WTC11 (cell line): Measurements from ENCODE around the gene PLCZ1. TPM values are rescaled to one million over a fixed set of nuclear protein-coding genes. Genes with fewer than 3 reads are reported as not detected.

ENCODE experiments used
- ATAC-seq: fragments of 200-7000 bp; cut with Tn5 transposase; 2 replicates; pipeline ENCODE4 v1.10.0; 2021; ENCODE audit warnings: mild to moderate bottlenecking, moderate library complexity
- CTCF ChIA-PET: fragments of 300-600 bp; sonication (Branson Sonifier 250); formaldehyde crosslinking; loops from one replicate; lab custom pipeline; 2021; ENCODE audit warnings: antibody characterized with exemption; lab: Charles Lee
- POLR2A ChIA-PET: fragments of 350-600 bp; sonication (Branson Sonifier 250); formaldehyde crosslinking; loops from one replicate; lab custom pipeline; 2021; ENCODE audit warnings: antibody characterized with exemption; lab: Charles Lee
- DNase-seq: peaks from one replicate; pipeline ENCODE4 v3.0.0; 2021; ENCODE audit warnings: low spot score
- H3K27ac Mint-ChIP-seq: 2 replicates; pipeline ENCODE4 v1.8.0; 2021; ENCODE audit warnings: mixed read lengths
- H3K27me3 Mint-ChIP-seq: 2 replicates; pipeline ENCODE4 v1.8.0; 2021; ENCODE audit warnings: low read depth, mild to moderate bottlenecking, moderate library complexity, mixed read lengths
- H3K36me3 Mint-ChIP-seq: 2 replicates; pipeline ENCODE4 v1.8.0; 2021; ENCODE audit warnings: mixed read lengths
- H3K4me1 Mint-ChIP-seq: 2 replicates; pipeline ENCODE4 v1.8.0; 2022; ENCODE audit warnings: mixed read lengths
- H3K4me3 Mint-ChIP-seq: 2 replicates; pipeline ENCODE4 v1.8.0; 2021; ENCODE audit warnings: mild to moderate bottlenecking, moderate library complexity, mixed read lengths
- H3K9me3 Mint-ChIP-seq: 2 replicates; pipeline ENCODE4 v1.8.0; 2021; ENCODE audit warnings: mixed read lengths
- AR ChIP-seq: fragments of 250-450 bp; sonication (Bioruptor Pico); IDR thresholded peaks from 2 replicates; pipeline ENCODE4 v1.9.0; 2021; ENCODE audit warnings: mild to moderate bottlenecking
- ATF1 ChIP-seq: sonication (generic); formaldehyde crosslinking; IDR thresholded peaks from 2 replicates; pipeline ENCODE4 v1.8.1; 2023; ENCODE audit warnings: mild to moderate bottlenecking, moderate library complexity, missing genetic modification reagents
- ESRRA ChIP-seq: sonication (generic); formaldehyde crosslinking; IDR thresholded peaks from 2 replicates; pipeline ENCODE4 v1.8.1; 2022; ENCODE audit warnings: mild to moderate bottlenecking, missing genetic modification reagents, borderline replicate concordance
- FOXK1 ChIP-seq: sonication (generic); formaldehyde crosslinking; IDR thresholded peaks from 2 replicates; pipeline ENCODE4 v1.8.0; 2022; ENCODE audit warnings: mild to moderate bottlenecking, moderate library complexity, missing genetic modification reagents
- FOXP1 ChIP-seq: sonication (generic); formaldehyde crosslinking; IDR thresholded peaks from 2 replicates; pipeline ENCODE4 v1.8.0; 2022; ENCODE audit warnings: missing genetic modification reagents, mild to moderate bottlenecking, moderate library complexity, borderline replicate concordance
- IRF1 ChIP-seq: sonication (generic); formaldehyde crosslinking; IDR thresholded peaks from 2 replicates; pipeline ENCODE4 v1.8.0; 2023; ENCODE audit warnings: missing genetic modification reagents
- JUN ChIP-seq: sonication (generic); formaldehyde crosslinking; IDR thresholded peaks from 2 replicates; pipeline ENCODE4 v1.8.0; 2023; ENCODE audit warnings: mild to moderate bottlenecking, missing genetic modification reagents
- MYBL2 ChIP-seq: sonication (generic); formaldehyde crosslinking; IDR thresholded peaks from 2 replicates; pipeline ENCODE4 v1.8.1; 2023; ENCODE audit warnings: mild to moderate bottlenecking, moderate library complexity, missing genetic modification reagents
- NFE2L1 ChIP-seq: sonication (generic); formaldehyde crosslinking; IDR thresholded peaks from 2 replicates; pipeline ENCODE4 v1.8.1; 2023; ENCODE audit warnings: missing genetic modification reagents
- RORB ChIP-seq: fragments of 250-450 bp; sonication (Bioruptor Pico); IDR thresholded peaks from 2 replicates; pipeline ENCODE4 v1.9.0; 2021; ENCODE audit warnings: mild to moderate bottlenecking
- USF1 ChIP-seq: sonication (generic); formaldehyde crosslinking; IDR thresholded peaks from 2 replicates; pipeline ENCODE4 v1.8.0; 2022; ENCODE audit warnings: mild to moderate bottlenecking, missing genetic modification reagents
- ZBTB21 ChIP-seq: sonication (generic); formaldehyde crosslinking; IDR thresholded peaks from 2 replicates; pipeline ENCODE4 v1.8.1; 2023; ENCODE audit warnings: mild to moderate bottlenecking, missing genetic modification reagents, borderline replicate concordance
- ZBTB43 ChIP-seq: sonication (generic); formaldehyde crosslinking; IDR thresholded peaks from 2 replicates; pipeline ENCODE4 v1.8.1; 2023; ENCODE audit warnings: mild to moderate bottlenecking, missing genetic modification reagents
- ZNF219 ChIP-seq: sonication (generic); formaldehyde crosslinking; IDR thresholded peaks from 2 replicates; pipeline ENCODE4 v1.8.0; 2023; ENCODE audit warnings: missing genetic modification reagents, mild to moderate bottlenecking, borderline replicate concordance
- ZNF396 ChIP-seq: fragments of 250-450 bp; sonication (Bioruptor Pico); IDR thresholded peaks from 2 replicates; pipeline ENCODE4 v1.8.0; 2021; ENCODE audit warnings: mild to moderate bottlenecking, moderate library complexity, borderline replicate concordance
- ZNF416 ChIP-seq: fragments of 250-450 bp; sonication (Bioruptor Pico); IDR thresholded peaks from 2 replicates; pipeline ENCODE4 v1.9.0; 2021; ENCODE audit warnings: mild to moderate bottlenecking, inconsistent platforms
- ZNF423 ChIP-seq: fragments of 250-450 bp; sonication (Bioruptor Pico); IDR thresholded peaks from 2 replicates; pipeline ENCODE4 v2.1.2; 2022; ENCODE audit warnings: mild to moderate bottlenecking, moderate library complexity
- ZSCAN18 ChIP-seq: fragments of 250-450 bp; sonication (Bioruptor Pico); IDR thresholded peaks from 2 replicates; pipeline ENCODE4 v2.1.2; 2022; ENCODE audit warnings: mild to moderate bottlenecking, moderate library complexity
- total RNA-seq: library from RNA; stranded (reverse); gene quantifications from 3 replicates; pipeline ENCODE4 v1.2.3, GENCODE V29; 2021
- TF ChIP-seq, protein P1 (sequence below): sonication (generic); formaldehyde crosslinking; IDR thresholded peaks from 2 replicates; pipeline ENCODE4 v1.8.1; 2022; ENCODE audit warnings: missing genetic modification reagents, borderline replicate concordance

PLCZ1 gene
- total RNA-seq, 1 experiment from 2014 or later, result not detected

DNA sequence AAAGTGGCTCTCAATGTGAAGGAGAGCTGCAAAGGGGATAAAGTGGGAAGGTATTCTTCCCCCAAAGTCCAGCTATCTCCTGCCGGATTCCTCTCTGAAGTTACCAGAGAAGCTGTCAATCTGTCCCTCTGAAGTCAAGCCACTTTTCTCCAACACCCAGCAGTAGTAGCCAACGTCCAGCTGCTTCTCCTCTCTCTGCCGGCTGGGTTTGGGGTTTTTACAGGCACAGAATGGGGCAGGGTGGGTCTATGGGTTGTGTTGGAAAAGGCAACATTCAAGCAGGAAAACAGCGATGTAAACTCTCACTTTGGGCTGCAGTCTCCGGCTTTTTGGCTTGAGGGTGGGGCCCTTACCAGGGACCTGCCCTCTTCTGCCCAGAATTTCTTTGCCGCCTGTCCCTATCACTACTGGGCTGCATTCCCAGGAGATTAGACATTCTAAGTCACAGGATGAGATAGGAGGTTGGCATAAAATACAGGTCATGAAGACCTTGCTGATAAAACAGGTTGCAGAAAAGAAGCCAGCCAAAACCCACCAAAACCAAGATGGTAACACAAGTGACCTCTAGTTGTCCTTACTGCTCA lies 16.4 kb upstream of the PLCZ1 start (continued):
- no peak for TF ChIP-seq AR (CRISPR knock-in tag)

- peak overlapping the region; percentile 49 for H3K4me3 Mint-ChIP-seq
- POLR2A ChIA-PET, result interaction anchor here (1.2 kb wide), 1 partner anchor 323 kb away, joined by 3 read pairs; no protein-coding TSS in a partner anchor
- DNase-seq (peak; percentile 38), ATAC-seq (peak; percentile 50)
- TF ChIP-seq ATF1 (CRISPR knock-in tag) (no peak), IRF1 (CRISPR knock-in tag) (no peak), ZNF423 (CRISPR knock-in tag) (no peak; the same call in 1 of the 2 replicates), USF1 (CRISPR knock-in tag) (no peak), FOXP1 (no peak; the same call in 1 of the 2 replicates), JUN (CRISPR knock-in tag) (no peak), ZBTB43 (CRISPR knock-in tag) (no peak), ZBTB21 (CRISPR knock-in tag) (no peak)
- H3K36me3 Mint-ChIP-seq, result no peaks in the 10 kb centered on the region; the same call in 1 of the 2 replicates
- CTCF ChIA-PET, result interaction anchor here (0.5 to 1.5 kb wide), 2 partner anchors 433 to 488 kb away, joined by 3 read pairs; no protein-coding TSS in a partner anchor
- 0 out of 2 replicates have a peak, but pooled peaks cover 4% of the 10 kb centered on the region for H3K9me3 Mint-ChIP-seq
- H3K27me3 Mint-ChIP-seq, result no peaks in the 10 kb centered on the region
- H3K27ac Mint-ChIP-seq, result peak overlapping the region; percentile 98
- peaks cover 66% of the 10 kb centered on the region for H3K4me1 Mint-ChIP-seq
These were observed 15.8 kb upstream of the PLCZ1 start for GRCh38 chr12:18753481-18754123.

GRCh38 chr12:18752947-18753346 lies 15.1 kb upstream of the PLCZ1 start:
- Mint-ChIP-seq H3K4me3 (peak overlapping the region; percentile 49), H3K9me3 (0 out of 2 replicates have a peak, but pooled peaks cover under 1% of the 10 kb centered on the region), H3K4me1 (peaks cover 72% of the 10 kb centered on the region), H3K36me3 (no peaks in the 10 kb centered on the region; the same call in 1 of the 2 replicates), H3K27ac (peak overlapping the region; percentile 98), H3K27me3 (no peaks in the 10 kb centered on the region)
- CTCF ChIA-PET, result interaction anchor here (1.5 kb wide), 1 partner anchor 433 kb away, joined by 3 read pairs; no protein-coding TSS in a partner anchor
- ATAC-seq, result peak; percentile 69
- DNase-seq, result no peak
- POLR2A ChIA-PET, result no interaction called here
- TF ChIP-seq MYBL2 (CRISPR knock-in tag) (0 out of 2 replicates have a peak, but pooled peaks have one; percentile 43), RORB (CRISPR knock-in tag) (no peak)

GRCh38 chr12:18752280-18752920 lies 14.6 kb upstream of the PLCZ1 start:
- CTCF ChIA-PET, result interaction anchor here (1.5 kb wide), 1 partner anchor 434 kb away, joined by 3 read pairs; no protein-coding TSS in a partner anchor
- POLR2A ChIA-PET, result interaction anchor here (0.6 kb wide), 1 partner anchor 30 kb away, joined by 3 read pairs; no protein-coding TSS in a partner anchor
- Mint-ChIP-seq H3K27ac (peak overlapping the region; percentile 98), H3K4me1 (peaks cover 76% of the 10 kb centered on the region), H3K36me3 (no peaks in the 10 kb centered on the region; the same call in 1 of the 2 replicates), H3K4me3 (peak overlapping the region; percentile 49; the same call in 1 of the 2 replicates), H3K27me3 (no peaks in the 10 kb centered on the region), H3K9me3 (no peaks in the 10 kb centered on the region)
- DNase-seq (peak; percentile 30), ATAC-seq (peak; percentile 82)
- TF ChIP-seq NFE2L1 (peak; percentile 49; the same call in 1 of the 2 replicates), ZNF396 (no peak), ZSCAN18 (no peak), FOXK1 (CRISPR knock-in tag) (peak; percentile 20; the same call in 1 of the 2 replicates), ZNF219 (CRISPR knock-in tag) (no peak), ZNF416 (peak; percentile 17; the same call in 1 of the 2 replicates), ESRRA (CRISPR knock-in tag) (no peak)
- TF ChIP-seq, protein P1, sequence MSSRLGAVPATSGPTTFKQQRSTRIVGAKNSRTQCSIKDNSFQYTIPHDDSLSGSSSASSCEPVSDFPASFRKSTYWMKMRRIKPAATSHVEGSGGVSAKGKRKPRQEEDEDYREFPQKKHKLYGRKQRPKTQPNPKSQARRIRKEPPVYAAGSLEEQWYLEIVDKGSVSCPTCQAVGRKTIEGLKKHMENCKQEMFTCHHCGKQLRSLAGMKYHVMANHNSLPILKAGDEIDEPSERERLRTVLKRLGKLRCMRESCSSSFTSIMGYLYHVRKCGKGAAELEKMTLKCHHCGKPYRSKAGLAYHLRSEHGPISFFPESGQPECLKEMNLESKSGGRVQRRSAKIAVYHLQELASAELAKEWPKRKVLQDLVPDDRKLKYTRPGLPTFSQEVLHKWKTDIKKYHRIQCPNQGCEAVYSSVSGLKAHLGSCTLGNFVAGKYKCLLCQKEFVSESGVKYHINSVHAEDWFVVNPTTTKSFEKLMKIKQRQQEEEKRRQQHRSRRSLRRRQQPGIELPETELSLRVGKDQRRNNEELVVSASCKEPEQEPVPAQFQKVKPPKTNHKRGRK (CRISPR knock-in tag), result no peak
